ENCODE data around the gene DCTN1. TPM values are rescaled to one million over a fixed set of nuclear protein-coding genes. Genes with fewer than 3 reads are reported as not detected.

DCTN1 gene
- total RNA-seq, 1 donor from 2014 or later: 100 TPM

DNA sequence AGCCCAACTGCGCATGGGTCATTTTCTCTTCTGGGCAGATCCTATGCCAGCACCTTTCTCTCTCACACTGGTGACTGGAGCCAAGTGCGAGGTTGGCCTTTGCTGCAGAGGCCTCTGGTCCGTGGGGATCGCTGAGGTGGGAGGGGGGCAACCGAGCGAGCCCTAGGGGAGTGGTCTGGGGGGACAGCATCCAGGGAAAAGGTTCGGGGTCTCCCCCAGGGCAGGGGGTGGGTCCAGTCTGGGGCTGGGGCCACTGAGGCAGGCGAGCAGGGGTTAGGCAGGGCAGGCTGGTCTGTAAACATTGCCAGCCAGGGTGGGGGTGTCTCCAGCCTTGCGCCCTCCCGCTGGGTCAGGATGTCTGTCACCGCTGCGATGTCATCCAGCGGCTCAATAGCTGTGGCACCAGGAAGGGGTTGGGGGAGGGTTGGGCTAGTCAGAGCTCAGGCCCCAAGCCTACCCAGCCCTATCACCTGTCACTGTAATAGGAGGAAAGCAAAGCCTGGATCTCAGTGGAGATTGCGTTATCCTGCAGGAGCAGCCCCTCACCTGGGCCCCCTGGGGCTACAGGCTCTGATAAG is 46.2 kb upstream of the DCTN1 start:
- H3K27ac Mint-ChIP-seq: peak overlapping the region; percentile 60
- no peak overlapping the region for H3K4me2 ChIP-seq
- no peaks in the 10 kb centered on the region for H3K9me3 ChIP-seq (ENCODE audit: low read depth)
- H3K4me1 Mint-ChIP-seq: peaks cover 24% of the 10 kb centered on the region
- no peaks in the 10 kb centered on the region for H3K9me3 Mint-ChIP-seq
- no peak overlapping the region for H3K27ac ChIP-seq
- H3K4me3 Mint-ChIP-seq: no peak overlapping the region
- H3K4me1 ChIP-seq: no peaks in the 10 kb centered on the region
- H3K4me3 ChIP-seq: no peak overlapping the region
- H2AFZ ChIP-seq (replicated peaks): no peak overlapping the region
- H3K36me3 ChIP-seq: no peaks in the 10 kb centered on the region
- no peak overlapping the region for H3K9ac ChIP-seq
- DNase-seq (ENCODE audit: low spot score): no peak
- peaks cover 24% of the 10 kb centered on the region for H4K20me1 ChIP-seq (ENCODE audit: low read depth)
- H3K27me3 ChIP-seq: no peaks in the 10 kb centered on the region
- H3K79me2 ChIP-seq (ENCODE audit: low read depth): peaks cover 16% of the 10 kb centered on the region
- TF ChIP-seq EZH2phosphoT487 (IDR thresholded peaks at IDR 0.05) (no peak), EZH2 (IDR thresholded peaks at IDR 0.05) (no peak)
- TF ChIP-seq, protein P1, sequence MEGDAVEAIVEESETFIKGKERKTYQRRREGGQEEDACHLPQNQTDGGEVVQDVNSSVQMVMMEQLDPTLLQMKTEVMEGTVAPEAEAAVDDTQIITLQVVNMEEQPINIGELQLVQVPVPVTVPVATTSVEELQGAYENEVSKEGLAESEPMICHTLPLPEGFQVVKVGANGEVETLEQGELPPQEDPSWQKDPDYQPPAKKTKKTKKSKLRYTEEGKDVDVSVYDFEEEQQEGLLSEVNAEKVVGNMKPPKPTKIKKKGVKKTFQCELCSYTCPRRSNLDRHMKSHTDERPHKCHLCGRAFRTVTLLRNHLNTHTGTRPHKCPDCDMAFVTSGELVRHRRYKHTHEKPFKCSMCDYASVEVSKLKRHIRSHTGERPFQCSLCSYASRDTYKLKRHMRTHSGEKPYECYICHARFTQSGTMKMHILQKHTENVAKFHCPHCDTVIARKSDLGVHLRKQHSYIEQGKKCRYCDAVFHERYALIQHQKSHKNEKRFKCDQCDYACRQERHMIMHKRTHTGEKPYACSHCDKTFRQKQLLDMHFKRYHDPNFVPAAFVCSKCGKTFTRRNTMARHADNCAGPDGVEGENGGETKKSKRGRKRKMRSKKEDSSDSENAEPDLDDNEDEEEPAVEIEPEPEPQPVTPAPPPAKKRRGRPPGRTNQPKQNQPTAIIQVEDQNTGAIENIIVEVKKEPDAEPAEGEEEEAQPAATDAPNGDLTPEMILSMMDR (IDR thresholded peaks at IDR 0.05): no peak
- peaks cover 12% of the 10 kb centered on the region for H3K27me3 Mint-ChIP-seq (ENCODE audit: insufficient read depth, low read depth)
- H3K36me3 Mint-ChIP-seq: peaks cover 39% of the 10 kb centered on the region
- peaks cover 27% of the 10 kb centered on the region for H3F3A ChIP-seq (ENCODE audit: low read depth)

DNA sequence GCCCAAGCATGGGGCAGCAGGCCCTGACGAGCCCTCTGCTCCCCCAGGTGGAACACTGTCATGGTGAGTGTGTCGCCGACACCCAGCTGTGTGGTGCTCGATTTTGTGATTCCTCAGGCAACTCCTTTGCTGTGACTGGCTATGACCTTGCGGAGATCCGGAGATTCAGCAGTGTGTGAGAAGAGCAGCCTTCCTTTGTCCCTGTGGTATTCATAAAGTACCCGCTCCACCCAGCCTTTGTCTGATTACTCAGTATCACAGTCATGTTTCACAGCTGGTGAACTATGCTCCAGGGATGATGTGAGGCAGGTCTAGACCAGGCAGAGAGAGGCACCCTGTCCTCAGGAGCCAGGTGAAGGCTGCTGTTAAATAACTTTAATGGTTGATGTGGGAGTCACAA is 45.4 kb upstream of the DCTN1 start:
- H3K4me3 Mint-ChIP-seq: peak overlapping the region; percentile 53

DNA sequence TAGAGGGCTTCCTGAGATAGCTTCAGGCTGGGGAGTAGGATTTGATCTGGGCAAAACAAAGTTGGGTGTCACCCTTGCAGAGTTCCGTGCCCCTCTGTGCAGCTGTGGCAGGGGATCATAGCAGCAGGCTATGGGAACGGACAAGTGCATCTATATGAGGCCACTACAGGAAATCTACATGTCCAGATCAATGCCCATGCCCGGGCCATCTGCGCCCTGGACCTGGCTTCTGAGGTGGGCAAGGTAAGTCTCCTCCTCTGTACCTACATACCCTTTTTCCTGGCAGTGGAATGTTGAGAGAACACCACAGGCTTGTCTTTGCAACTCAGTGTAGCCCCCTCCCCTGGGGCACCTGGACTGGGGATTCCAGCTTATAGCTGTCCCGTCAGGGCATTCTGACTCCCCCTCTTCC is 44.9 kb upstream of the DCTN1 start:
- no peak for TF ChIP-seq EZH2phosphoT487 (IDR thresholded peaks at IDR 0.05)
- Histone ChIP-seq H3K4me2 (no peak overlapping the region), H2AFZ (replicated peaks) (no peak overlapping the region), H3K27me3 (peaks cover 6% of the 10 kb centered on the region), H3K4me3 (no peak overlapping the region), H4K20me1 (ENCODE audit: low read depth) (peaks cover 24% of the 10 kb centered on the region), H3K9me3 (ENCODE audit: low read depth) (no peaks in the 10 kb centered on the region), H3F3A (ENCODE audit: low read depth) (peaks cover 37% of the 10 kb centered on the region), H3K9ac (no peak overlapping the region), H3K36me3 (no peaks in the 10 kb centered on the region), H3K4me1 (no peaks in the 10 kb centered on the region), H3K79me2 (ENCODE audit: low read depth) (peaks cover 16% of the 10 kb centered on the region), H3K27ac (no peak overlapping the region)
- Mint-ChIP-seq H3K27ac (no peak overlapping the region), H3K9me3 (no peaks in the 10 kb centered on the region), H3K36me3 (peaks cover 35% of the 10 kb centered on the region), H3K4me3 (no peak overlapping the region), H3K27me3 (ENCODE audit: insufficient read depth, low read depth) (peaks cover 12% of the 10 kb centered on the region), H3K4me1 (peaks cover 28% of the 10 kb centered on the region)
- no peak for DNase-seq (ENCODE audit: low spot score)

More for the DNA sequence above, 45.4 kb upstream of the DCTN1 start:
- H3K4me2 ChIP-seq: no peak overlapping the region
- Mint-ChIP-seq H3K9me3 (no peaks in the 10 kb centered on the region), H3K27ac (peak overlapping the region; percentile 60), H3K27me3 (ENCODE audit: insufficient read depth, low read depth) (peaks cover 12% of the 10 kb centered on the region), H3K36me3 (peaks cover 39% of the 10 kb centered on the region), H3K4me1 (peaks cover 27% of the 10 kb centered on the region)
- H3K4me3 ChIP-seq: no peak overlapping the region
- no peak overlapping the region for H2AFZ ChIP-seq (replicated peaks)
- peaks cover 16% of the 10 kb centered on the region for H3K79me2 ChIP-seq (ENCODE audit: low read depth)
- H3K27me3 ChIP-seq: peaks cover under 1% of the 10 kb centered on the region
- peaks cover 33% of the 10 kb centered on the region for H3F3A ChIP-seq (ENCODE audit: low read depth)
- H3K9ac ChIP-seq: no peak overlapping the region
- no peaks in the 10 kb centered on the region for H3K4me1 ChIP-seq
- peaks cover 24% of the 10 kb centered on the region for H4K20me1 ChIP-seq (ENCODE audit: low read depth)
- no peak for DNase-seq (ENCODE audit: low spot score)
- no peak overlapping the region for H3K27ac ChIP-seq
- no peaks in the 10 kb centered on the region for H3K36me3 ChIP-seq
- H3K9me3 ChIP-seq (ENCODE audit: low read depth): no peaks in the 10 kb centered on the region
- TF ChIP-seq EZH2phosphoT487 (IDR thresholded peaks at IDR 0.05) (no peak), EZH2 (IDR thresholded peaks at IDR 0.05) (no peak)
- TF ChIP-seq, protein P1 (IDR thresholded peaks at IDR 0.05): no peak
